Left renal cortex interstitium (tissue), 4 donors: ENCODE measurements around the gene PRG2. TPM values are rescaled to one million over a fixed set of nuclear protein-coding genes. Genes with fewer than 3 reads are reported as not detected.
A peak's percentile ranks its signal among the peaks of the same experiment; 100 is the strongest.

ENCODE experiments used
- DNase-seq, 4 donors: peaks; one replicate each; pipeline ENCODE4 v3.0.0-alpha.2; 2013; ENCODE audit warnings: low read depth in 4 of 4, low spot score in 2 of 4, missing footprints in 1 of 4
- polyA plus RNA-seq, 4 donors: library from polyadenylated mRNA; unstranded; fragments of 120-200 nt; gene quantifications; one replicate each; pipeline ENCODE4 v1.2.1, GENCODE V29; 2013; ENCODE audit not compliant: insufficient read length in 4 of 4

Gene PRG2
- polyA plus RNA-seq, 4 donors, result 0.22 to 3.1 (median 1.1) TPM

DNA sequence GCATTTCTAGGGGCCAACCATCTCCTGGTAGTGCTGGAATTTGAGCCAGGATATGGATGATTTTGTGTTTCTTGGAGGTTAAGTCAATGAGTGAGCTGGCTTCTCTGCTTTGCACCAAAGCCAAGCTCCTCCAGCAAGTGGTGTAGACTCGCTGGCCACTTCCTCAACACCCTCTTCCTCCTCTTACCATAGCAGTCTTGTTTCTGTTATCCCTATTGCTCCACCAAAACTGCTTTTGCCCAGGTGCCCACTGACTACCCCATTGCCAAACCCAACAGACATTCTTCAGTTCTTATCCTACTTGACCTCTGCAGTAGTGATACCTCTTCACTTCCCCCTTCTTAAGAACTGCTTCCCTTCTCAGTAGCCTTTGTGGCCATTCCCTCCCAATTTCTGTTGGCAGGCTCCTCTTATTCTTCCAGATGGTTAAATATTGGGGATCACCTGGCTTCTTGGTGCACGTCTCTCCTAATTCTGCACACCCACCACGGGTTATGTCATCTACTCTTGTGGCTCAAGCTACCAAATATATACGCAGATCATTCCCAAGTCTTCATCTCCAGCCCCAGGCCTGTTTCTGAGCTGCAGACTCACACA lies 7.0 kb upstream of the PRG2 start:
- no peak for DNase-seq

DNA sequence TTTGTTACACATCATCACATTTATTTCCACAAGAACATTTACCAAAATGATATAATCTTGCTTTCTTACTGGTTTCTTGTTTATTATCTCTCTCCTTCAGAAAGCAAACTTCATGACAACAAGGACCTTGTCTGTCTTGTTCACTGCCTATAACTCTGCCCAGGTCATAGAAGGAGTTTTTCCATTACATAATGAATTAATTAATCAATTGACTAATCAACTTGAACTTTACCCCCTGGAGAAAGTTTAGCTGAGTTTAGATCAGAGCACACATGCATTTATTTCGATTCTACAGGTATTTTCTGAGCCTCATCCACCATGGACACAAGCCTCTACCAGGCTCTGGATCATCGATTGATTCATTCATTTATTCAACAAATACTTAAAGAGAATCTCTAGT lies 6.3 kb upstream of the PRG2 start:
- DNase-seq, result no peak

DNA sequence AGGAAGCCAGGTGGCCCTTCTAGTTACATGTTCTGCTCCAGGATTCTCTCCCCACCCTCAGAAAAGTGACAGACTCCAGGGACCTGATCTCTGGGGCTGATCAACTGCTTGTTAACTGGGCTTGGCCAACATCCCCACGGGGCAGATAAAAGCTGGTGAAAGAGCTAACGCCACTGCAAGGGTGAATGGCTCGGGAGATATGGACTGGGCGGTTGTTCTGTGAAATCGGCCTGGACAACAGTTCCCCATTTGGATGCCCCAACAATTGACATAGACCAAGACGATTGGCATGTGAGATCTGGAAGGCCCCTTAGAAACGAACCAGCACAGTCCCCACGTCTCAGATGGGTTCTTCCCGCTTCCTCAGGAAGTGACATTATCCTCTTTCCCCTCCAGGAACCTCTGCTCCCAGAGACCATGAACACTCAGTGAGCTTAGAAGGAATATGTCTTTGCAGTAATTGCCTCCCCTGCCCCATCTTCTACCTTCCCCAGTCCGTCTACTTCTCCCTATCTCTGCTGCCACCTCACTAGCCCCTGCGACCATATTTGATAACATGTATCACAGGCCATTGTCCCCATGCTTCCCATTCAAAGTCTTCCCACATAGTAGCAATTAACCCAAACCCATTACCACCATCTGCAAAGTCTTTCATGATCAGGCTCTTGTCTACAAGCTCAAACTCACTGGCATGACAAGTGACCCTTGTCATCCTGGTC lies 5.6 kb upstream of the PRG2 start:
- DNase-seq, result no peak

GRCh38 chr11:57394203-57394965 lies 3.9 kb upstream of the PRG2 start:
- no peak for DNase-seq

DNA sequence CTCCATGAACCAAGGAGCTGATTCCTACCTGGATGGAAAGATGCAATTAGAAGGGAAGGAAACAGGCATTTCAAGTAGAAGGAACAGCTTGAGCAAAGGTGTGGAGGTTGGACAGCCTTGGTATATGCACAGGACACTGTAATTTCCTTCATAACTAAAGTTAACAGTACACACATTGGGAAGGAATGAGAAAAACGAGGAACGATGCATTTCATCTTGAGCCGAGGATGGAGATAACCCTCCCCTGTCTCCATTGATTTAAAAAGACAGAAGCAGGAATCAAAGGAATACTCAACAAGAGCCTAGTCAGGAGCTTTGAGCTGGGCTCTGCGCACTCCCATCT lies 2.3 kb upstream of the PRG2 start:
- no peak for DNase-seq

DNA sequence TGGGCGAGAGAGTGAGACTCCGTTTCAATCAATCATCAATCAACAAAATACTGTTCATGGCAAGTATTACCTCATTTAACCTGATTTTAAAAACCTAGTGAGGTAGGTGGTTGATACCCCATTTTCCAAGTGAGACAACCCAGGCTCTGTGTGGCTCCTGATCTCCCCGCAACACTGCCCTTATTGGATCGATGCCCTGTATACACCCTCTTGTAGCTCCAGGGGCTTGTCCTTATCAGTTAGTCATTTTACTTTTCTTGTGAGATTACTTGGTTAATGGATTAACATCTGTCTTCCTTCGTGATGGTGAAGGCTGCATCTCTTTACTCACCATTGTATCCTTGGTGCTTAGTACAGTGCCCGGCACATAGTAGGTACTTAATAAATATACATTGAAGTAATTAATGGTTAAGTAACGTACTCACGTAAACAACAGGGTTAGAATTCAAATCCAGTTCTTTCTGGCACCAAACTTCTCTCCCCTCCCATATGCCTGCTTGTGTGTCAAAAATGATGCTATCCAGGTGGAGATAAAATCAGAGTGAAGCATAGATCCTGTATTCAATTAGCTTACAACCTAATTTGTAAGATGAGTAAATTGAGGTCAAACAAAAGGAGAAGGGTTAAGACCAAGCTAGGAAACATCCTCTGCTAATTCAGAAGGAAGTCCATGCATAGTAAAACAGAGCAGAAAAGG lies 1.8 kb upstream of the PRG2 start:
- DNase-seq, result no peak

DNA sequence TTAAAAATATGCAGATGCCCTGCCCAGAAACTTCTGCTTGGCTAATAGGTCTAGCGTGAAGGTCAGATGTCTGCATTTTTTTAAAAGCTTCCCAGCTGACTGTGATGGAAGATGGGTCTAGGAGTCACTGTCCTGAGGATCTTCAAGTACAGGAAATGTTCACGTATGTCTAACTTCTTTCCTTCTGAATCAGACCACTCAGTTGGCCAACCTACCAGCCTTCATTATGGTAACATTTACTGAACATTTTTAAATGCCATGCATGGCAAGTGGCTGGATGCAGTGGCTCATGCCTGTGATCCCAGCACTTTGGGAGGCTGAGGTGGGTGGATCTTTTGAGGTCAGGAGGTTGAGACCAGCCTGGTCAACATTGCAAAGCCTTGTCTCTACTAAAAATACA lies 1.1 kb upstream of the PRG2 start:
- DNase-seq, result no peak

DNA sequence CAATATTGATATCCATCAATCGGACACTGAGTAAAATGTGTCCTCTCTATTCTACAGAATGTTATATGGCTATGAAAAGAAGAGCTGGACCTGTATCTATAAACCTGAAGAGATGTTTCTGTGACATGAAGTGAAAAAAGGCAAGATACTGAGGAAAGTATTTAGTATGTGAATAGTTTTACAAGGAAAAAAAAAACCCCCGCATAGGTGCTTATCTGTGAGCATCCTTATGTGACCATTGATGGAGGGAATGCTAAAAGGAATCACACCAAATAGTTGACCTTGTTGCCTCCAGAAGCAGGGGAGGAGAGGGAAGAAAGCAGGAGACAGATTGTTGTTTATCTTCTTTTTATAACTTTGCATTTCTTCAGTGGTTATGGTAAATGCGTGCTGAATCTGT lies 661 bp upstream of the PRG2 start:
- DNase-seq, result no peak

GRCh38 chr11:57387289-57388030 lies 3.0 kb downstream of the PRG2 start:
- DNase-seq, result no peak

DNA sequence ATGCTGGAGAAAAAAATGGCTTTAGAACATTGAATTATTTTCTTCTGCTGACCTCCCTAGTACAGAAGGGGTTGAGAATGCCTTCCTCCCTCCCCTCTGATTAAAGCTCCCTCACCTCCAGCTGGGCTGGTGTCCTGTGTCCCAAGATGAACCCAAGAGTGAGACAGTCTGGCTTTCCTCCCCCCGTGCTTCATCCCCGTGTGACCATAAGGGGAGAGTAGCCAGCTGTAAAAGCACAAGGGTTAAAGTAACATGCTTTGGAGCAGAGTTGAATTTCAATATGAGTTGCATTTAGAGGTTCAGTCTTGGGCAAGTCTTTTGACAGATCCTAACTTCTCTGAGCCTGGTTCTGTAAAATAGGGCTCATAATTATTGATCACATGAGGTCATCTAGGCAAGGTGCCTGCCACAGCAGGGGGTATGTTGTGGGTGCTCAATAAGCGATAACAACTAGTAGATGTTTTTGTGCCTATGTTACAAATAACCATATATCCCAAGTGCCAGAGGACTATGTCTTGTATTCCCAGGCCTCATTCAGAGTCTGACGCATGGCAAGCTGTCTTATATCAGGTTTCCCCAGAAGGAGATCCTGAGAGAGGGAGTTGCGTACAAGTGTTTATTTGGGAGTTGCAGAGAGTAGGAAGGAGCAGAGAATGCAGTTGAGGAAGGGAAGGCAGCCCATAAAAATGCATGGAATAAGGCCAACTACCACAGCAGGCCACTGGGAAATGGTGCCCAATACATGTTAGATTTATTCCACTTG lies 4.1 kb downstream of the PRG2 start:
- peak; percentile 7 to 34 (median 30) for DNase-seq

DNA sequence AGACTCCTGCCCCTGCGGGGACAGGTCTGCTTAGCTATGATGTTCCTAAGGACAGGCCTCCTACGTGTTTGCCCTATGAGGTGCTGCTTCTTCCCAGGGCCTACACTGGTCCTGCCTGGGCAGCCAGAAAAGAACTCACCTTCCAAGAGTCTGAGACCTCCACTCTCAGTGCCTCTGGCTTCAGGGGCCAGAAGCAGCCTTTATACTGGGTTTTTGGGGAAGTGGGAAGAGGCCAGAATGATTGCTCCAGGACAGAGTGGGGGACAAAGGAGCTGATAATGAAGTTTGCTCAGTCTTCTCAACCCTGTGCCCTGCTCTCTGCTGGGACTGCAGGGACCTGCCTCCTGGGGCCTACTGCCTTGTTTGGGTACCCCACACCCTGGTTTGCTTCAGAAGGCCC lies 9.5 kb downstream of the PRG2 start, which contains the start of gene PRG3:
Gene PRG3 (minus strand): TSS at position 176 of the 400 bp plus-strand sequence. CDS start 442 bp downstream, outside the sequence.
- DNase-seq, result no peak

DNA sequence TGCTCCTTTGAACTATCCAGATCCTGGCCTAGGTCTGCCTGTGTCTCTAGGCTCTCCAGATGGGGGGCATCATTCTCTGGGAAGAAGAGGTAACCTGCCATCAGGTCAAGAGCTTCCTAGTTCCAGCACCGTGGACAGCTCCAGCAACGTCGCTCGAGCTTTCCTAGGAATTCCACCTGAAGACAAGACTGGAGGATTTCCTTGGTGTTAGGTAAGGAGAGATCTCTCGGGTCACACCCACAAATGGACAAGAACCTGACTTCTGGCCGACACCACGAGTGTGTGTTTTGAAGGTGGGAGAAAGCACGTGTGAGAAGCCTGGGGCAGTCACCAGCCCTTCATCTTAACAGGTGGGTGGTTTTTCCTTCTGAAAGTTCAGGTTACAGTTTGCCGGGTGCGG lies 10.7 kb downstream of the PRG2 start:
- peak; percentile 13 to 30 (median 29) for DNase-seq

DNA sequence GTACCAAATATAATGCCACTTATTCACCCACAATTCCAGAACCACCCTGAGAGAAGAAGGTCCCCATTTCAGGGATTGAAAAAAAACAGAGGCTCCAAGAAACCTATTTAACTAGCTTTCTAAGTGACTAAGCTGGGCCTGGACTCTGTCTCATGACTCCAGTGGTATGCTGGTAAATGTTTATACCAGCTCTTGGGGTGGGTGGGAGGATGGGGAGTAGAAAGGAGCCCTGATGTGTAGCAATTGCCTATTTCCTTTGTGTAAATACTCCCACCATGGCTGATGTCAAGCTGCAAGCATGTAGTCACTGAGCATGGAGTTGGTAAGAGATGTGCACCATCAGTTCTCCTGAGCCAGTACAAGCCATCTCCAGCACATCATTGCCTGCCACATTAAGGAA lies 12.3 kb downstream of the PRG2 start:
- DNase-seq, result no peak

DNA sequence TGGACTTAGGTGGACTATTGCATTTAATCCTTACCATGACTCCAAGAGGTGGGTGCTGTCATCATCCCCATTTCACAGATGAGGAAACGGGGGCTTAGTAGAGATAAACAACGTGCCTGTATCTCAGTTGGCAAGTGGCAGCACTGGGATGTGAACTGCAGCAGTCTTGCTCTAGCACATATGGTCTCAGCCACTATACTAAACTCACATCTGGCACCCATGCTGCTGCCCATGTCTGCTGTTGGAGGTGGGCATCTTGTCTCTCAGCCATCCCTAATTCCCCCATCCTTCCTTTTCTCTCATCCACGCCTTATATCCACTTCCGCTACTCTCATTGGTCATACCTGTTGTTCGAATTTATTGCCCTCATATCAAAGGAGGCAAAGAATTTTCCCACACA lies 13.3 kb downstream of the PRG2 start:
- DNase-seq, result no peak

GRCh38 chr11:57376095-57377090 lies 14.1 kb downstream of the PRG2 start:
- no peak for DNase-seq

- DNase-seq, result no peak
These were observed 15.0 kb downstream of the PRG2 start for GRCh38 chr11:57375490-57375889.

DNA sequence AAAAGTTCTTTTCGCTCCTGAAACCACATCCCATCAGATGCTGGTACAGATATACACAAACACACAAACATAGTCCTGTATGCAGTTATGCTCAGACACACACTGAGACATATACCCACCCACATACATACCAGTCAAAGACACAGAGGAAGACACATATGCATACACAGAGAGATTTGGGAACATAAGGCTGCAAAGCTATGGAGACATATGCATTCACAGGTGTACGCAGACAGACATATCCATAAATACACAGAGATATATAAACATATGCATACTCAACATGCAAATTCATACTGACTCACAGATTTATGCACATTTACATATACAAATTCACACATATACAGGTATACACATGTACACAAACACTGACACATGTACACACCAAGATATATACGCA lies 15.5 kb downstream of the PRG2 start:
- DNase-seq, result no peak

DNA sequence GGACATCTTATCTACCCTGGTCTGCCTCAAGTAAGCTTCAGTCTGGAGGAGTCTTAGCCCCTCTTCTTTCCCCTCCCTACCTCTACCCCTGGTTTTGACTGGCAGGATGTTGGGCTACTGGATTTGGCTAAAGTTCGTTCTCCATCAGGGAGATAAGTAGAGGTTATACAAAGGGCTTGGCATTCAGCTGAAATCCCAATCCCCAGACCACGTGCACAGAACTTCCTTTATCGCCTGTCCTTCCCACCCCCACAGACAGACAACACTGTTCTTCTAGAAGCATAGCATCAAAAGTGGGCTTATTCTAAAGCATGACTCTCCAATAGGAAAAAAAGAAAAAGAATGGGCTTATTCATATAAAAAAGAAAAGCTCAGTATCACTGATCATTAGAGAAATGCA lies 17.3 kb downstream of the PRG2 start:
- no peak for DNase-seq

GRCh38 chr11:57370941-57371340 lies 19.5 kb downstream of the PRG2 start:
- no peak for DNase-seq
